ENCODE results near the gene NUTM2D. TPM values are rescaled to one million over a fixed set of nuclear protein-coding genes. Genes with fewer than 3 reads are reported as not detected.
"Not testable (repeated sequence)": the region's sequence is repeated elsewhere in the genome, so short reads cannot be mapped to it uniquely, and the experiment has no call there.

The NUTM2D gene
- total RNA-seq, 1 donor, result 2.3 TPM

DNA sequence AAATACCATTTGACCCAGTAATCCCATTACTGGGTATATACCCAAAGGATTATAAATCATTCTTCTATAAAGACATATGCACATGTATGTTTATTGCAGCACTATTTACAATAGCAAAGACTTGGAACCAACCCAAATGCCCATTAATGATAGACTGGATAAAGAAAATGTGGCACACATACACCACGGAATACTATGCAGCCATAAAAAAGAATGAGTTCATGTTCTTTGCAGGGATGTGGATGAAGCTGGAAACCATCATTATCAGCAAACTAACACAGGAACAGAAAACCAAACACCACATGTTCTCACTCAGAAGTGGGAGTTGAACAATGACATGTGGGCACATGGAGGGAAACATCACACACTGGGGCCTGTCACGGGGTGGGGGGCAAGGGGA is 7.4 kb upstream of the NUTM2D start:
- not testable (repeated sequence) for H3K4me3 ChIP-seq (ENCODE audit: low read length); H3K27me3 ChIP-seq (ENCODE audit: insufficient read depth, low read length); H3K4me1 ChIP-seq (ENCODE audit: insufficient read depth, low read length); H3K9me3 ChIP-seq (ENCODE audit: low read depth, low read length)

DNA sequence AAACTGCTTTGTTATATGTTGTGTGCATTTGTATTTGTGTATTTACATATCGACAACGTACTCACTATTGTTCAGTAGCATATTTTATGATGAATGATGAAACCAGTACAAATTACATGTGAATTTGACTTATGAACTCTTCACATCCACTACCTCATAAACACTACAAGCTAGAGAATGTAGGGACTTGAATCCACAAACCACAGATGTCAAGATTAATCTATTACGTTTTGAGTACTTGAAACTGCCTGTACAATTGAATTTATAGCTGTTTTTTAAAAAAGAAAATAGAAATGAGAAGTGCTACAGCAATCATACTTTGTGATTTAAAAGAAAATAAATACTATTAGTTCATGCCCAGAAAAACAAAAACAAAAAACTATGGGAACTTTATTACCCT is 4.7 kb upstream of the NUTM2D start:
- not testable (repeated sequence) for H3K4me3 ChIP-seq (ENCODE audit: low read length); H3K4me1 ChIP-seq (ENCODE audit: insufficient read depth, low read length); H3K9me3 ChIP-seq (ENCODE audit: low read depth, low read length); H3K27me3 ChIP-seq (ENCODE audit: insufficient read depth, low read length)

DNA sequence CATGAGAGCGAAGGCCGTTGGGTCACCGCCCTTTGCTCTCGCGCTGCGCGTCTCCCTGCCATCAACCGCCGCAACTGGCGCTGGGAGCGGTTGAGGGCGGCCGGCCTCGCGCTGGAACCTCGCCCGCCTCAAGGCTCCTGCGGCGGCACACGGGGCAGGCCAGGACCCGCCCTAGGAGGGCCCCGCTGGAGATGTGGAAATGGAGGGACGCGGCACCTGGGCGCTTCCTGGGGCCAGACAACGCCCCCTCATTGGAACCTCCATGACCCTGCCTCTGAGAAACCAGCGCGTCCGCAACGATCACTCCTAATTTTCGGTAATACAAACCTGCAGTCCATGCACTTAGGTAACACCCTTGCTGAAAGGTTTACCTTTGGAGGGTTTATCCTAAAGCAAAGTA is 2.4 kb upstream of the NUTM2D start:
- H3K4me3 ChIP-seq (ENCODE audit: low read length); H3K27me3 ChIP-seq (ENCODE audit: insufficient read depth, low read length); H3K4me1 ChIP-seq (ENCODE audit: insufficient read depth, low read length); H3K9me3 ChIP-seq (ENCODE audit: low read depth, low read length): not testable (repeated sequence)

DNA sequence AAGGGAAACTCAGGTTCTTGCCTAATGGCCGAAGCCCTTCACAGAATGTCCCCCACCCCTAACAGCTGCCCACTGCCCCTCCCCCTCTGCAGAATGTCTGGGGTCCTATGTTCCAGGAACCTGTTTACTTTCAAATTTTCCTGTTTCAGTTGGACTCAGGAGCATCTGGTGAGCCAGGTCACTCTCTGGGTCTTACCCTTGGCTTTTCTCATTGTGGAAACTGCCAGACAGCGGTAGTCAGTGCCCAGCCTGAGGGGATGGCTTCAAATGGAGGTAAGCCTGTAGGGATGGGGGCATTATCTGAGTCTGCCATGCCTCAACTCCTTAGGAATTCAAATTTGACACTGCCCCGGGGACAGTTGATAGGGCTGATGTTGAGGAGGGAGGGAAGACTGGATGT is 615 bp downstream of the NUTM2D start:
- H3K4me3 ChIP-seq (ENCODE audit: low read length); H3K9me3 ChIP-seq (ENCODE audit: low read depth, low read length); H3K27me3 ChIP-seq (ENCODE audit: insufficient read depth, low read length); H3K4me1 ChIP-seq (ENCODE audit: insufficient read depth, low read length): not testable (repeated sequence)

DNA sequence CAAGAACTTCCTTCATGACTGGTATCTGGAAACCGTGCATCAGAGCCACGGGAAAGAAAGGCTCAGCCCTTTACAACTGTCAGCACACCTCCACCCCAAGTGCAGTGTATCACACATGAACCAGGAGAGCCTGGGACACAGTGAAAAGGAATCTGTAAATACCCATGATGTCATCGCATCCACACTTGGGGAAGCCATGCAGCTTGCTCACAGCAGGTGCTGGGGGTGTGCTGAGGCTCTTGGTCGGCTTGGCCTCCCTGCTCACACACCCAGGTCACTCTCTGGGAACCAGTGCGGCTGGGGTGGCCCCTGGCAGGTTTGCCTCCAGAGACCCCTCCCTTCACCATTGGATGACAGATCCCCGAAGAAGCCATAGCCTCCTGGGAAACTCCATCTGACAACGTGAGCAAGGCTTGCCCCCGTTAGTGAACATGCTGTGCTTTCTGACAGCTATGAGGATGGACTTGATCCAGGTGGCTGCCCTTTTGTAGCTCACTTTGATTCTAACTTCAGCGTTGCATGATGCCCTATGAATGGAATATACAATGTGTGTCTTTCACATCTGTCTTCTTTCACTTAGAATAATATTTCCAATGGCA is 12.1 kb downstream of the NUTM2D start:
- H3K9me3 ChIP-seq (ENCODE audit: low read depth, low read length); H3K27me3 ChIP-seq (ENCODE audit: insufficient read depth, low read length); H3K4me3 ChIP-seq (ENCODE audit: low read length); H3K4me1 ChIP-seq (ENCODE audit: insufficient read depth, low read length): not testable (repeated sequence)

DNA sequence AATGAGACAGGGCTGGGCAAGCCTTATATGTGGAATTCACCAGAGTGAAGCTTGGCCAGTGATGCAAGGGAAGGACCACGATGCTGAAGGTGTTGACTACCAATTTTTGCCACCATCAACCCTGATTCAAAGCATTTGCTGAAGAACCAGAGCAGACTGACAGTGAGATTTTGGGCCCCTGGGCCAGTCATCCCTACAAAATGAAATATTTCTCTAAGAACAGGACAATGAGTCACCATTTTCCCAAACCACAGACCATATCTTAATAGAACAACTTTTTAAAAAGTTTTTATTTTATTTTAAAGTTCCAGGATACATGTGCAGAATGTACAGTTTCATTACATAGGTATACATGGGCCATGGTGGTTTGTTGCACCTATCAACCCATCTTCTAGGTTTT is 16.5 kb downstream of the NUTM2D start:
- H3K4me3 ChIP-seq (ENCODE audit: low read length); H3K9me3 ChIP-seq (ENCODE audit: low read depth, low read length); H3K4me1 ChIP-seq (ENCODE audit: insufficient read depth, low read length); H3K27me3 ChIP-seq (ENCODE audit: insufficient read depth, low read length): not testable (repeated sequence)

DNA sequence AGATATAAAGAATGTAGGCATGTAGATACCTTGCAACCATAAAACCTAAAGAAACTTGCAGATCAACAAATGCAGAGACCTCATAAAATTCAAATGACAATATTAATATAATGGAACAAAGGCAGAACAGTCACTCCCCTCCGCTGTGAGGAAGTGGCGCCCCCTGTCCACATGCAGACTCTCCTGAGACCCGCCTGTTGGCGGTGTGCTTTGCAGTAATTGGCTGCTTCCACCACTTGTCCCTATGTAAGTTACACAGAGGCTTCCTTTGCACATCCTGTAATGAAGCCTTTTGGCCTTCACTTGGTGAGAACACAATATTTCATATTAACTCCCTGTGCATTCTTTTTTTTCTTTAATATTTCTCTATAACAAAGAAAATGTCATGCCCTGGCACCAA is 21.6 kb downstream of the NUTM2D start:
- H3K4me1 ChIP-seq (ENCODE audit: insufficient read depth, low read length); H3K27me3 ChIP-seq (ENCODE audit: insufficient read depth, low read length): not testable (repeated sequence)

DNA sequence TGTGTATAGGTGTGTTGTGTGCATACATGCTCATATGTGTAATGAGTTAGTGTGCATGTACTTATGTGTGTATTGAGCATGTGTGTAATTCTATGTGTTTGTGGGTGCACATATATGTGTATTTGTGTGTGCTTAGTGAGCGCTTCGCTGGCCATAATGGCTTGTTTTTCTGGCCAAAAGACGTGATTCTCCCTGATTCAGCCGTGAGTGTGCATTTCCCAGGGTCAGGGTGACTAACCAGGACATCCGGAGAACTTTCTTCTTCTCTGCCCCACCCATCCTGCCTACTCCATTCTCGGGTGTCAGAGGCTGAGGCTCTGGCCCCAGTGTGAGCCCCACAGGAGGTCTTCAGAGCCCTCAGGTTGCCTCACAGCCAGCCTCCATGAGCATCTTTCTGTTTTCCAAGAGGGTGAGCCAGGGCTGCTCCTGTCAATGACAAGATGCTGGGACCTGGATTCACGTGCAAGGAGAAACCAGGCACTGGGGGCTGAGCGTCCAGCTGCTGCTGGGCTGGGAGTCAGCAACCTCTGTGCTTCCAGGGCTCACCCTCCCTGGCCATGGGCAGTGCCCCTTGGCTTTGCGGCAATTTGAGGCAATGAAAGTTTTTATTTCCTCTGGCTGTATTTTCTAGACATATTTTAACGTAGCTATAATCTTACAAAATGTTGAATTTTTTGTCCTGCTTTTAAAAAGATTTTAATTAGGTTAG is 25.8 kb downstream of the NUTM2D start:
- not testable (repeated sequence) for H3K9me3 ChIP-seq (ENCODE audit: low read depth, low read length); H3K4me3 ChIP-seq (ENCODE audit: low read length); H3K27me3 ChIP-seq (ENCODE audit: insufficient read depth, low read length); H3K4me1 ChIP-seq (ENCODE audit: insufficient read depth, low read length)

More for the DNA sequence above, 21.6 kb downstream of the NUTM2D start:
- H3K4me3 ChIP-seq (ENCODE audit: low read length); H3K9me3 ChIP-seq (ENCODE audit: low read depth, low read length): not testable (repeated sequence)

DNA sequence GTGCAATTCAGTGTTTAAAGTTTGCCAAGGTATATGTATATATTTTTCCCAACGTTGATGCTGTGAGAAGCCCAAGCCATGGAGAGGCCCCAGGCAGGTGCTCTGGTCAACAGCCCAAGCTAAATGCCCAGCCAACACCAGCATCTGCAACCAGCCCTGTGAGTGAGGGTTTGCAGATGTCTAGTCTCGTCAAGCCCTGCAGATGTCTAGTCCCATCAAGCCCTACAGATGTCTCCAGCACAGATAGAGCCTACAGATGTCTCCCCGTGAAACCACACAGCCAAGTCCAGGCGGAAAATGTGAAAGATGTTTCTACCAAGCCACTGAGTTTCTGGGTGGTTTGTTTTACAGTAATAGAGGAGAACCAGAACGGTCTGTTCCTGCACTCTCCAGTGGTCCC is 26.7 kb downstream of the NUTM2D start:
- not testable (repeated sequence) for H3K27me3 ChIP-seq (ENCODE audit: insufficient read depth, low read length); H3K4me1 ChIP-seq (ENCODE audit: insufficient read depth, low read length); H3K4me3 ChIP-seq (ENCODE audit: low read length); H3K9me3 ChIP-seq (ENCODE audit: low read depth, low read length)

DNA sequence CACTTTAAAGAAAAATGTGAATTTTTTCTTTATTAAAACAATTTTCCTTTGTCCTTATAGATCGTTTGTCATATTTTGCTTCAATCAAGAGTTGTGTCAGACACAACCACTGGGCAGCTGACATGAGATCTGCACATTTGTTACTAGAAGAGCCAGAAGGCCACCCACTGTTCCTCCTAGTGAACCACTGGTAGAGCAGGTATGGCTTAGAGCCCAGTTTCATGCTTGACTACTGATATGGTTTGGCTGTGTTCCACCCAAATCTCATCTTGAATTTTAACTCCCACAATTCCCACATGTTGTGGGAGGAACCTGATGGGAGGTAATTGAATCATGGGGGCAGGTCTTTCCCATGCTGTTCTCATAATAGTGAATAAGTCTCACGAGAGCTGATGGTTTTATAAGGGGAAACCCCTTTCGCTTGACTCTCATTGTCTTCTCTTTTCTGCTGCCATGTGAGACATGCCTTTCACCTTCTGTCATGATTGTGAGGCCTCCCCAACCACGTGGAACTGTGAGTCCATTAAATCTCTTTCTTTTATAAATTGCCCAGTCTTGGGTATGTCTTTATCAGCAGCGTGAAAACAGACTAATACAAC is 28.3 kb downstream of the NUTM2D start:
- not testable (repeated sequence) for H3K4me3 ChIP-seq (ENCODE audit: low read length); H3K4me1 ChIP-seq (ENCODE audit: insufficient read depth, low read length); H3K9me3 ChIP-seq (ENCODE audit: low read depth, low read length); H3K27me3 ChIP-seq (ENCODE audit: insufficient read depth, low read length)

DNA sequence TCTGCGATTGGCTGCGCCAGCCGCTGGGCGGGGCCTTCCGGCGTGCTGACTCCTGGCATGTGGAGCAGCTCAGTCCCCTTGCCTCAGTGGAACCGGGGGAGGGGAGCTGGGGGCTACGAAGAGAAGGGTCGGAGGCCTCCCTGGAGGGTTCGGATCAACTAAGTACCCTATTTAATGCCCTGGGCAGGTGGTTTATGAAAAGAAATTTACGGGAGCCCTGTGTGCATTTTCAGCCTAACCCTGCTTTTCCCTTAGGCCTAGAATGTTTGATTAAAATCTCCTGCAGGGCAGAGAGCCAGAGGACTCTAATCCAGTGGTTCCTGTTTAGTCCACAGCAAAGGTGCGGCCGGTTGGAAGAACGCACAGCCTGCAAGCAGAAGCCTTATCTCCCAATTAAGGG is 33.8 kb downstream of the NUTM2D start:
- H3K4me1 ChIP-seq (ENCODE audit: insufficient read depth, low read length); H3K4me3 ChIP-seq (ENCODE audit: low read length): not testable (repeated sequence)

DNA sequence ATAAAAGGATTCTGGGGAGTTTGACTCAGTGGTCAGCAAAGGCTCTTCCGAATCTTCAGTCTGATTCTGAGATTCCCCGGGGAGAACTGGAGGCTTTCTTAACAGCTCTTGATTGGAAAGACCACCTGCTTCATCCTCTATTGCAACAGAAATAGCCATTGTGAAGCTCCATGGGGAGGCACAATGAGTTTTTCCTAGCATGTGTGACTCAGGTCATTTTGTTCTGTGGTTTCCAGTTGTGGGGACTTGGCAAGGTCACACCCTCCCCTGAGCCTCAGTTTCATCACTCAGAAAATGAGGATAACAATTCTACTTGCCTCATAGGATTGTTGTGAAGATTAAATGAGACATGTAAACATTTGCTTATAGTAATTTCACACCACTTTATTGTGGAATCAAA is 38.7 kb downstream of the NUTM2D start:
- not testable (repeated sequence) for H3K4me3 ChIP-seq (ENCODE audit: low read length); H3K27me3 ChIP-seq (ENCODE audit: insufficient read depth, low read length); H3K9me3 ChIP-seq (ENCODE audit: low read depth, low read length); H3K4me1 ChIP-seq (ENCODE audit: insufficient read depth, low read length)

More for the DNA sequence above, 33.8 kb downstream of the NUTM2D start:
- H3K27me3 ChIP-seq (ENCODE audit: insufficient read depth, low read length); H3K9me3 ChIP-seq (ENCODE audit: low read depth, low read length): not testable (repeated sequence)

DNA sequence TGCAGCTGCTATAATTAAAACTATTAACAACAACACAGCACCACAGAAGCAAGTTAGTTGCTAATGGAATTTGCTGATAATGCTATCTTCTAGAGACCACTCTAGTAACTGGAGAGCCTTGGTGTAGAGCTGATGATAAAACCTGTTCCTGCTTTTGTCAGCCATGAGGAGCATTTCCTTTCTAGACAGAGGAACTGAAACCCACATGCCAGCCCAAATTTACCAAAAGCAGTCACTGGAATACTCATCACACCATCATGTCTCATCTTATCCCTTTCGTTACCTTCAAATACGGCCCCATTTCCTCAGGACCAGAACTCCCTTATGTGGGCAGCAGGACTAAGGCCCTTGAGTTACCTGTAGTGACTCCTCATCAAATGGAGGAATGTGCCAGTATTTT is 40.9 kb downstream of the NUTM2D start:
- H3K9me3 ChIP-seq (ENCODE audit: low read depth, low read length); H3K27me3 ChIP-seq (ENCODE audit: insufficient read depth, low read length); H3K4me3 ChIP-seq (ENCODE audit: low read length); H3K4me1 ChIP-seq (ENCODE audit: insufficient read depth, low read length): not testable (repeated sequence)

DNA sequence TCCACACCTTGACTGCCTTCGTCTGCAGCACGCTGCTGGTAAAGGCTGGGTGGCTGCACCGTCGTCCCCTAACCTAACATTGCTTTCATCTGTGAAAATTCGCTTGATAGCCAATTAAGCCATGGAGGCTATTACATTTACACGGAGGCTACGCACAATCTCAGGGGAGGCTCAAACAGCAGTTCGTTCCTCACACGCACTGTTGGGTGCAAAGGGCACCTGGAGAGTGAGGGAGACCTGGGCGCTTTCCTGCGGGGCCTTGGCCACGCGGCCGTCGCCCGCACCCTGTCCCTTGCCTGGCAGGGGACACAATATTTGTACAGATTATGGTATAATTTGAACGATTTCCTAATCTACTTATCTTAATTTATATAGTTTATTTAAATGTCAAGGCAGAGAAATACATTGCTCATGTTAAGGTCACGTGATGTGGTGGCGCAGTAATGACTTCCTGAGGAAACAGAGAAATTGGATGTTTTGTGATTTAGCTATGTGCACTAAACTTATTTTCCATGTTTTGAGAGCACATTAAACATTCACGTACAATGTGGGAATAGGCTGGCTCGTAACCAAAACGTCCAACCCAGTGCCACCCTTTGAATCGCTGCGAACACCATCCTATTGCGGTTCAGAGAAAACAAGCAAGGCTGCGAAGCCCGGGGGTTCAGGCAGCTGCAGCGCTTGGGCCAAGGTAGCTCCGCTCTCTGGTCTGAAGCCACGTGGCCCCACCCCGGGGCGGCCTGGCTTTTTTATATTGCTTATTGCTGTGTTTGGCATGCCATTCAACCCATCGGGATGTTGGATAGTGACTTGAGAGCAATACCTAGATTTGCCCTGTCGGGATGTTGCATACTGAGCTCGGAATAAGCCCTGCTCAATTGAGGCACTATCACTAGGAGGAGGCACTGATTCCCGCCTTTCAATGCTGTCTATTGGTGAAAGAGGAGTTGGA is 50.2 kb downstream of the NUTM2D start:
- not testable (repeated sequence) for H3K4me1 ChIP-seq (ENCODE audit: insufficient read depth, low read length); H3K4me3 ChIP-seq (ENCODE audit: low read length); H3K27me3 ChIP-seq (ENCODE audit: insufficient read depth, low read length); H3K9me3 ChIP-seq (ENCODE audit: low read depth, low read length)

DNA sequence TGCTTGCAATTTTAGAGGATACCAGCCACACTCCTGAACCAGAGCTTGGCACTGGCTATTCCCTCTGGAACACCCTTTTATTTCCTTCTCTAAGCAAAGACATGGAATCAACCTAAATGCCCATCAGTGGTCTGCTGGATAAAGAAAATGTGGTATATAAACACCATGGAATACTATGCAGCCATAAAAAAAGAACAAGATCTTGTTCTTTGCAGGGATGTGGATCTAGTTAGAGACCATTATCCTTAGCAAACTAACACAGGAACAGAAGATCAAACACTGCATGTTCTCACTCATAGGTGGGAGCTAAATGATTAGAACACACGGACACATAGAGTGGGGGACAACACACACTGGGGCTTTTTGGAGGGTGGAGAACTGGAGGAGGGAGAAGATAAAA is 56.4 kb downstream of the NUTM2D start:
- H3K9me3 ChIP-seq (ENCODE audit: low read depth, low read length); H3K27me3 ChIP-seq (ENCODE audit: insufficient read depth, low read length); H3K4me3 ChIP-seq (ENCODE audit: low read length); H3K4me1 ChIP-seq (ENCODE audit: insufficient read depth, low read length): not testable (repeated sequence)
